NCI-H1694 (cell line): ENCODE data around the gene COBLL1.
A peak's percentile ranks its signal among the peaks of the same experiment; 100 is the strongest.

ENCODE experiments used
- DNase-seq: peaks from one replicate; lab custom pipeline; 2025; lab: John Stamatoyannopoulos, UW

Gene COBLL1

DNA sequence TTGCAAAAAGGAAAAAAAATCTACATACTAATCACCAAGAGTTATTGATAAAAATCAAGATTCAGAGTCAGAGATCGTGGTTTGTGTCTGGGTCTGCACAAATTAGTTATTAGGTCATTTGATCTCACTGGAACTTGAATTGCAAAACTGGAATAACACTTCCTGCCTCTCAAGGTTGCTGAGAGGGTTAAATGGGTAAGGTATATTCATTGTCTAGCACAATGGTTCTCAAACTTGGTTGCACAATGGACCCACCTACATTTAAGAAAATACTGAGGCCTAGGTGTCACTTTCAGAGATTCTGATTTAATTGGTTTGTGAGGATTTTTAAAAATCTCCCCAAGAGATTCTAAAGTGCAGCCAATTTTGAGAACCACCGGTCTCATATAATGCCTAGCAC, 84.8 kb downstream of the COBLL1 start:
- DNase-seq, result no peak

DNA sequence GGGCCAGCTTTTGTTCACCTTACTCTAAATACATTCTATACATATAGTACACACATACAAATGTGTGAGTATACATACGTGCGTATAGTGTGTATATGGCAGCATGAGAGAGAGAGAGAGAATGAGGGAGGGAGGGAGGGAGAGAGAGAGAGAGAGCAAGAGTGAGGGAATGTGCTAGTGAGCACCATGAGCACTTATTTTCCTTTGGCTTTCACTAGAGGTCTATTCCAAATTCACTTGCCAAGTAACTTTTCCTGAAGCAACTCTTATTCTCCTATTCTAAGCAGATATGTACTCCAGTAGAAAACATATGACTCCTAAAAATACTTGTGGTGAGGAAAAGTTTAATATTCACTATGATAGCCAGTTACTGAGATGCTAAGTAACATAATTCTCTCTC, 85.7 kb downstream of the COBLL1 start:
- no peak for DNase-seq

DNA sequence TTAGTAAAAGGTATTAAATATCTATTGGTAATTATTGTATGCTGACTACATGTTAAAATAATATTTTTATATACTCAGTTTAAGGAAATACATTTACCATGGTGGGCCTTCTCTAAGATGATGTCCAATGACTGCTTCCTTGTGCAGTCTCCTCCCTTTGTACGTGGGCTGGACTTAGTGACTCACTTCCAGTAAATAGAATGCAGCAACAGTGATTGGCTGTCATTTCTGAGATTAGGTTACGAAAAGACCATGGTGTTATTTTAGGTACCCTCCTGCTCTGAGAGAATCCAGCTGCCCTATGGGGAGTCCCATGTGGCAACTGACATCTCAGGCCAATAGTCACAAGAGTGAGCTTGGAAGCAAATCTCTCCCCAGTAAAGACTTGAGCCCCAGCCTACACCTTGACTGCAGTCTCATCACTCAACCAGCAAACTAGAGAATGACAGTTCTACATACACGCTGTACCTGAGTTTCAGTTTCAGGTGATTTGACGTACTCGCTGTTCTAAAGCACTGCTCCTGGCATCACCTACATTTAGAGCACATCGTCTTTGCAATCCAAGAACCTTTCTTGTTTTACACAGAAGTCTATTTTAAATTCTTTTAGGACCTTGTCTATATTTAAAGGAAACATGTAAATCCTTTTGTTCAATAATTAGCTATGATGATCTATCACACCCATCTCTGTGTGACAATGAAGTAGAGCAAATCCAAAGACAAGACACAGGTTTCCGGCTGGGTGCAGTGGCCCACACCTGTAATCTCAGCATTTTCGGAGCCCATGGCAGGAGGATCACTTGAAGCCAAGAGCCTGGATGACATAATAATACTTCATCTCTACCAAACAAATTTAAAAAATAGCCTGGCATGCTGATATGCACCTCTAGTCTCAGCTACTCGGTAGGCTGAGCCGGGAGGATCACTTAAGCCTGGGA, 87.2 kb downstream of the COBLL1 start:
- DNase-seq, result no peak

DNA sequence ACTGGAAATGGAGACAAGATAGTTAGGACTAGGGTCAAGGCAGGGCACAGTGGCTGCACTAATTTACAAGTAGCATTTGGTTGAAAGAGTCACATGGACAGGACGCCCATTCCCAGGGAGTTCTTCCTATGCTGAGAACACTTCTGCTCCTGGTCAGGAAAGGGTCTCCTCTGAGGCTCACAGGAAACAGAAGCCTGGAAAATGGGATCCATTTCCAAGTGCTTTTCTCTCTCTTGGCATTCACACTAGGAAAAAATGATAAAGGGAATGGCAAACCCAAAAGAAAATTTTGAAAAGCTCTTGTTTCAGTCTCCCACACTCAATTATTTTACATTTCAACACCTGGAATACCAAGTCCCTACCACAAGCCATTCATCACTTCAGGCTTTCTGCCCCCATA, 88.7 kb downstream of the COBLL1 start:
- DNase-seq, result no peak

DNA sequence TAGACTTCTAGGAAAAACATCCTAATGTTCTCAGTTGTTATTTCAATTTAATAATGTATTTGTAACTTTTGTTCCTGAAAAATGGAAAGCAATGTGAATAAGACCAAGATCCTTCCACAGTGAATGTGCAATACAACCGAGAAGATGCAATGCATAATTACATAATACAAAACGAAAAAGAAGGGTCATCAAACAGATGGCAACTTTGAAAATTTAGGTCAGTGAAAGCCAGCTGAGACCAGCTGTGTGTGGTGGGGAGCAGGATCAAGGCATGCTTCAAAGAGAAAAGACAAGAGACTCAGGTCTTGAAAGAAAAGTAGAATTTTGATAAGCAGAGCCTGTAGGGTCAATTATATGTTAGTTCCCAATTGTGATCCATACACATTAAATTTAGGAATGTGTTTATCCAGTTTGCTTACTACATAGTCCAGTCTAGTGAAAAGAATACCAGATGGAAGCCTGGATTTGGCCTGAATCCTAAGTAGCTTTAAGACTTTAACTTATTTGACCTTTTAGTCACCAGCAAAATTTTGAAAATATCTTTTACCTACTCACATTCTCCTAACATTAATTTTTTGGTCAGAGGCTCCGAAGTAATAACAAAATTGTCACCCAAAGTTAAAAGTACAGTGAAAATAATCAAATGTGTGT, 93.7 kb downstream of the COBLL1 start:
- no peak for DNase-seq

DNA sequence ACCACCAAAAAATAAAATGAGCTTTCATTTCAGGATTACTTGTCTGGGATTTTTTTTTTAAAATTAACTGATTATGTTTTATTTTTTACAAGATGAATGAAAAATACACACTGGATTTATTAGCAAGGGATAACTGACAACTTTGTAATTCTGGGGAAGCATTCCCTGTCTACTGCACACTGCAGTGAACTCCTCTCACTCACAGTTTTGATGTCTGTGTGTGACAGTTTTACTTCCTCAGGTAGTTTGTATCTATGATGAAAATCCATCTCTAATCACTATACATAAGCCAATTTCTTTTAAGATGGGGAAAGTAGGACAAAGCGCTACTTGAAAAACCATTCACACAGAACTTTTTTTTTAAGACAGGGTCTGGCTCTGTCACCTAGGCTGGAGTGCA, 94.5 kb downstream of the COBLL1 start:
- no peak for DNase-seq

DNA sequence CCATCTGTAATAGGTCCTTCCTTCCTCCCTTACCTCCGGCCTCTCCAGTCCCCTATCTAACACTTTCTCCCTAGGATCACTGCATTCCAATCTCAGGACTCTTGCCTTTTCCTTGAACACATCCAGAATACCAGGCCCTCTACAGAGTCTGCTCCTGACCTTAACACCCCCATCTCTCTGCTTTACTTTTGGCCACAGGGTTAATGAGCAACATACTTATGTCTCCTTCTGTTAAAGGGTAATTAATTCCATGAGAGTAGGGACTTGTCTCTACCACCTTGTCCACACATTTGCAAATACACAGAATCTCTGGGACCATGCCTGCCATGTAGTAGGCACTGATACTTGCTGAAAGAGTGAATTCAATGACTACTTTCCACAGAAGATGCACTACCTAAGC, 94.9 kb downstream of the COBLL1 start:
- DNase-seq, result no peak

DNA sequence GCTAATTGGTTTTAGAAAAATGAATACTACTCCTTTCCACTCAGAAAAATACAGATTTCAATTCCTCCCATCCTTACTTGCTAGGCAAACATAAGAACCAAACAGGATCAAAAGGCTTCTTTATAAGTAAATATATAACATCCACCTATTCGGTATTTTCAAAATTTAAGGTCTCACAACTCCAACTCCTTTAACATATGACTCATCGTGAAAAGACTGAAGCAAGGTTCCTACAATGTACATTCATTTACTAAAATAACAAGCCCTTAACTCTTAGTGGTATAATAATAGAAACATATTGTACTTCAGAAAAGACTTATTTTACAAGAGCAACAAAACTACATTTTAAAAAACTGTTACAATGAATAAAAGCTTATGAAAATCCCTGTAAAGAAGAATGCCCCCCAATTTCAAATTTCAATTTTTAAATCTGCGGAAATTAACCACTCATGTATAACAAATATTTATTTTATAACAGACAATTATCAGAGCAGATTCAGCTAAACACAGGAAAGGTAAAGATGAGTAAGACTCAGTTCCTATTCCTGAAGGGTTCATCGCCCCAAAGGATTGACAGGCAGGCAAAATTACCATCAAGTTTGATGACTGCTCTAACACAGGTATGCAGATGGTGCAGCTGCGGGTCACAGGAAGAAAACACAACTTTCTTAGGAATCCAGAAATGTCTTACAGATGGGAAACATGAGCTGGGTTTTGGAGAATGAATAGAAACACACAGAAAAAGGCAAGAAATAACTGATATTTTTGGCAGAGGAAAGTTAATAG, 96.4 kb downstream of the COBLL1 start:
- DNase-seq, result no peak

DNA sequence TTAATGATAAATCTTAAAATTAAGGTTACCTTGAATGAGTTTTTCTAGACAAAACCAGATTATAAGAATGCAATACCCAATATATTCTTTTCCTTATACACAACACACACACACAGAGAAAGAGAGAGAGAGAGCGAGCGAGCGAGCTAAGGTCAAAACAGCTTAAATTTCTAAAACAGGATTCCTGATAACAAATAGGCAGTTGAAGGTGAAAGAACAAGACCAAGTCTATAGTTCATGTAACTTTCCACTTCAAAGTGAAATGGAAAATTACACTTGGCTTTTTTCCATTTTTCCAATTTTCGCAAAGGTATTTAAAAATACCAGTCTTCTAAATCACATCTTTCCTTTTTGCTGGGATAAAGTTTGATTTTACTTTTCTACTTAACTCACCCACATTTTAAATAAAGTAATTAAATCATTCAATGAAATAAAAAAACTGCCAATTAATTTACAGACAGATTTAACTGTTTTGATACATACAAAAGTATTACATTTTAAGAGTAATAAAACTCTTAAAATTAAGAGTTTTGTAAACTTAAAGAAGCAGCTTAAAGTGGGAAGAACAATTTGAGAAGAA, 98.8 kb downstream of the COBLL1 start:
- no peak for DNase-seq

DNA sequence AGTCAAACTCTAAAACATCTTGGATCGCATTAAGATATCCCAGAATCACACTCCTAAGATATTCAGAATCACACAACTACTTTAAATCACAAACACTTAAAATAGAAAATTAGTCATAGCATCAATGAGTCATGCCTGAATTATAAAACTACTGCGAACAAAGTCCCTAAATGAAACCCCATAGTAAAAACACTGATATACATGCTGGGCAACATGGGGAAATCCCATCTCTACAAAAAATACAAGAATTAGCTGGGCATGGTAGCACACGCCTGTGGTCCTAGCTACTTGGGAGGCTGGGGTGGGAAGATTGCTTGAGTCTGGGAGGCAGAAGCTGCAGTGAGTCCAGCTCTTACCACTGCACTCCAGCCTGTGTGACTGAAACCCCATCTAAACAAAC, 101.7 kb downstream of the COBLL1 start:
- DNase-seq, result no peak

DNA sequence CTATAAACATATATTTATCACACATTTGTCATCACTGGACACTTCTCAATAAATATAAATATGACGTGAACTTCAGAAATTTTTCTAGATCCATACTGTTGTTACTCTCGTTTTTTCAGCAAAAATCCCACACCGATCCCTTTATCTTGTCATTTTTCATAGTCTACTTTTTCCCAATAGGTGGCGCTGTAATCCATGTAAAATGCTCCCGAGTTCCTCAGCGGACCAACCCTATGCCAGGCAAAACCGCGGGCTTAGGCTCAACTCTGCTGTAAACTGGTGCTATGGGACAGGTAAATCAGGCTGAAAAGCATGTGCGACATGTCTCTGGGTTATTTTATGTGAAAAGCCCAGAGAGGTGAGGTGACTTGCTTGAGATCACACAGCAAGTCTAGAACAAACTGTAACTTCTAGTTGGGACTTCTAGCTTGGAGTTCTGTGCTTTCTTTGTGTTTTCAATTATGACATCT, 104.0 kb downstream of the COBLL1 start:
- peak; percentile 69 for DNase-seq

DNA sequence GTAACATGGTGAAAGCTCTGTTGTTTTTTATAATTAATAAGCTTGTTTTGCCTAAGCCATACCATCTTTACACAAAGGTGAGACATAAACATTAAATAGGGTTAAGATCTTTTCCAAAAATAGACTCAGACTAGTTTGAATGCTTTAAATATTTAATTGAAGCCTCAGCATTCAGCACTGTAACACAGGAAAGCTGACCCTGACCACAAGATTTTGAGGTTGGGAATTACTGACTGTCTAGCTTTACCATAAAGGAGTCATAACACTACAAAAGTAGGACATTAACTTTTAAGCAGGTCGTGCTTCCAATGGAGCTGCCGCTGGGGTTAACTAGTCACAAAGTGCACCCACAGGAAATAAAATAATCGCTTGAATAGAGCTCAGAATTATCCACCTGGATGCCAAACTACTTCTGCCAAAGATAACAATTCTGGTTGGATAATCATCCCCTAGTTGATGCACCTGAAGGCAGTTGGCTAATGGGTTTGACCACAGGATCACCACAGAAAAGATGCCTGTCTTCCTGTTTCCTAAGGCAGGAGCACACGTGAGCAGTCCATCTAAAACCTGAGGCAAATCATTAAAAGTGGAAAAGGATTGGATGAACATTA, 106.2 kb downstream of the COBLL1 start:
- no peak for DNase-seq

DNA sequence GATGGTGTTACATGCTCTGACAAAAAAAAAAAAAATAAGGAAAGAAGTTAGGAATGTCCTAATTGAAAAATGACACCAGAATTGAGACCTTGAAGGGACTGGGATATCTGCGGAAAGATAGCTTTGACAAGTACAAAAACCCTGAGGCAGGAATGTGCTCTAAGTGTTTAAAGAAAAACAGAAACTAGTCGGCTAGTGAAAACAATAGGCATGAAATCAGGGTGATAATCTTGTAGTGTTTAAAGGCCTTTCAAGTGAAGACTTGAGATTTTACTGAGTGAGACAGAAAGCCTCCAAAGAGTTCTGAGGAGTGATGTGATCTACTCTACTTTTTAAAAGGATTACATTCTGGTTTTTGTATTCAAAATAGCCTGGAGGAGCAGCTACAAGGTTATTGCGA, 107.4 kb downstream of the COBLL1 start:
- DNase-seq, result no peak

DNA sequence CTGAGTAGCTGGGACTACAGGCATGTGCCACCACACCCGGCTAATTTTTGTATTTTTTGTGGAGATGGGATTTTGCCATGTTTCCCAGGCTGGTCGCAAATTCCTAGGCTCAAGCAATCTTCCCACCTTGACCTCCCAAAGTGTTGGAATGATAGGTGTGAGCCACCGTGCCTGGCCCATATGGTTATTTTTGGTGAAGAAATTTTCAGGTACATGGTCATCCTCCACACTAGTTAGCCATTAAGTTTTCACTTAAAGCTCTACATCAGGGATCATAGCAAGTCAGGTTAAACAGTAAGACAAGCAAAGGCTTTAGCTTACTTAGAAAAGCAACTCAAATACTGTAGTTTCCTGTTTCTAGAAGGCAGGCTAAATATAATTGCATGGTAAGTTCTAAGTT, 116.1 kb downstream of the COBLL1 start:
- DNase-seq, result no peak

DNA sequence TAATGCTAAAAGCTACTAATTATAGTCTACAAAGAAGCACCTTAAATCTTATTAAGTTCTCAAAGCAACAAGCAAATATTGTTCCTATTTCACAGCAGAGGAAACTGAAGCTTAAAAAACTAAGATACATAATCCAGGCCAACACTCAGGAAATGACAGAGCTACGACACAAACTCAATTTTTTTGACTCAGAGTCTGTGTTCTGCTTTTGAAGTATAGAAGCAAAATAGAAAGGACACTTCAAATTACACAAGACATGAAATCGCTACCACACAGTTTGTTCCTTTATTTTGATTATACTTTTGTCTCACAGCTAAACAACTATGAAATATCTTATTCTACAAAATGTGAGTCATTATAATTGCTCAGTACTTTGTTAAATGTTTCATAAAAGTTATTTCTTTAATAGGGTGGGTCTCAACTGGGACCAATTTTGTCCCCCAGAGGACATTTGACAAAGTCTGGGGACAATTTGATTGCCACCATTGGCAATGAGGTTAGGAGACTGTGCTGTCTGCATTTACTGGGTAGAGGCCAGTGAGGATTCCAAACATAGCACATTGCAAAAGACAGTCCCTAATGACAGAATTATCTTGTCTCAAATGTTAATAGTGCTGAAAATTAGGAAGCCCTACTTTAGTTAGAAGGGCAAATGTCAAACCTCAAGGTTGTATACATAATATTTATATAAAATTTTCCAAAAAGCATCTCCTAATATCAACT, 118.8 kb downstream of the COBLL1 start:
- no peak for DNase-seq

DNA sequence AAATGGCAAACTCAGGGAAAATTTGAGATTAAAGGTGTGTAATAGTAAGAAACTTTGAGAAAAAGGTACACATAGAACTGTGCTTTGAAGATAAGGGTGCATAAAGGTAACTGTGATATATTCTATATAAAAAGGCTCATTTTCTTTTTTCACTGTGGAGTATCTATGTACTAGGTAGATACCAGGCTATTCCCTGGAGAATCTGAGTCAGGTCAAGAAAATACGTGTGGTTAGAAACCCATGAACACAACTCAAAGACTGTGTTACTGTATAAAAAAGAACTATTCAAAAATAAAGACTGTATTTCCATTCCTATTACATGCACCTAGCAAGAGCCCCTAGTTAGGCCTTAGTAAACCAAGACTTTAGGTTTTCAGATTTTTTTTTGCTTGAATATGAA, 120.2 kb downstream of the COBLL1 start:
- no peak for DNase-seq

DNA sequence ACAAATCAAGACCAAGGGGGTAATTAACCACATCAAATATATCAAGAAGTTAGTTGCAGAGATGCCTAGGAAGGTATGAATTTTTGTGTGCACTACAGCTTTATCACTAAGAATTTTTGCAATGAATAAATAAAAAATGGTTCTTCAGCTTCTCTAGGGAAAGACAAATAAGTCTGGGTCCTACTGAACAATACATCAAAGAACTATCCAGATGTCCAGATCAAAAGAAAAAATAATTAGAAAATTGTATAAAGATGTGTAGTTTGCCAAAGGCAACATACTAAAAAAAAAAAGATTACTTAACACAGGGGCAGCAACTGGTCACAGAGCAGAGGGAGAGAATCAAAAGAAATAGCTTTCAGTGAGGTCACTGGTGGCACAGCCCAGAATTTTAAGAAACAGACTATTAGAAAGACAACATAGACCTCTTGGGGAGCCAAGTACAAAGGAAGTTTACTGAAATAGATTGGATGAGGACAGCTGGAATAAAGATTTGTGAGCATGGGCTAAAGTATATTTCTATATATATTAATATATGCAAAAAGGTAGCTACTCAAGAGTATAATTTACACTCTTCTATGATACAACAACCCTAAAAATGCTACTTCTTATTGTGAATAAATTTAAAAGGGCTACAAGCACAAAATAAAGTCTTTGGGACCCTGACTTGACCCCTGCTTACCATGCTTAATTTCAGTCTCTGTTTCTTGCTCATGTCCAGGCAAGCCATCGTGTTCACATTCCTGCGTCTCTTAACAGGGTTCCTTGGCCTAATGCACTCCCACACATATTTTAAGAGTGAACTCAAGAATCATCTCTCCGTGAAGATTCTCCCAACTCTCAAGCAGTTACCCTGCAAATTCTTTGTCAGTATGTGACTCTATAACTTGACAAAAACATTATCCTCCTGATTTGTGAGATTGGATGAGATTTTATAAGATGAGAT, 121.4 kb downstream of the COBLL1 start:
- DNase-seq, result no peak

DNA sequence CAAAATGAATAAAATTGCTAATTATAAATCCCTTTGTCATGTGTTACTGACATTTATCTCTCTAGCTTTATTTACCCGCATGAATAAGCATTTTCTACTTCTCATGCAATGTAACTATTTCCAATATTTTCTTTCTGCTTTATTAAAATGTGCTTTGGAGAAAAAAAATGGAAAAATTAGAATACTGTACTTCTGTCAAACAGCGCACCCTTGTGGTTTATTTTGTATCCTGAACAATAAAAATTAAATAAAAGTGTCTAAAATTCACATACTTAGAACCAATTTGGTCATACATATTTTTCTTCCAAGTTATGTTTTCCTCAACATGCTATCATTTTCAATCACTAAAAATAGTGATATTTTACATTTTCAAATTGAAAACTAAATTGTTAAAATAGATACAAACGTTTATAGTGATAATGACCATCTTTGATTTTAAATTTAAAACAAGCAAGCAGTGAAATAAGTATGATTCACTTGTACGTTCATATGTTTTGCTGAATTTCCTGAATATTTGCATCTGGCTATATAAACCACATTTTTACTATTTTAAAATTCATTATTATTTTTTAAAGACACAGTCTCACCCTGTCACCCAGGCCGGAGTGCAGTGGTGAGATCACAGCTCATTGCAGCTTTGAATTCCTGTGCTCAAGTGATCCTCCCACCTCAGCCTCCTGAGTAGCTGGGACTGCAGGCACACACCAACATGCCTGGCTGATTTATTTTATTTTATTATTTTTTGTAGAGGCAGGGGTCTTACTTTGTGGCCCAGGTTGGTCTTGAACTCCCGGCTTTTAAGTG, 124.4 kb downstream of the COBLL1 start:
- DNase-seq, result peak; percentile 52

DNA sequence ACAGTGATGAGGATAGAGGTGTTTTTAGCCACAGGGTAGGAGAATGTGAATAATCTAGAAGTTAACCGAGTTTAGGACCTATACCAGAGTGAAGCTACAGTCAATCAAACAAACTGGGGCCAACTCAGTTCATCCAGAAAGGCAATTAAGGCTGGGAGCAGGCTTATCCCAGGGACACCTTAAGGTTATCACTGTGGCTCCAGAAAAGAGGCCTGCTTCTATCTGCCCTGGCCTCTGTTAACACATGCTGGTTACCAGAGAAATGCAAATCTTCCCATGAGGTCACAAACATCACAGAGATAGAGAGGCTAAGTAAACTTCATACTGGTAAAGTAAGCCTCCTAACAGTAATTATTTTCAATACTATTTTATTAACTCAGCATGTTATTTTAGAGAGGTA, 127.2 kb downstream of the COBLL1 start:
- no peak for DNase-seq
